Large intestine (tissue), 3 donors: ENCODE measurements around the gene GUCY1A1. TPM values are rescaled to one million over a fixed set of nuclear protein-coding genes. Genes with fewer than 3 reads are reported as not detected.
A peak's percentile ranks its signal among the peaks of the same experiment; 100 is the strongest.

Experiments
- DNase-seq, 2 donors: peaks; one replicate each; pipeline versions ENCODE4 v3.0.0 to v3.0.0-alpha.2; 2013
- H3K27ac ChIP-seq: one replicate; pipeline ENCODE4 v1.5.1; 2013; ENCODE audit warnings: low read length
- H3K27me3 ChIP-seq: 2 replicates; pipeline ENCODE4 v1.6.1; 2013; ENCODE audit warnings: low read length; ENCODE audit not compliant: control insufficient read depth, insufficient read depth
- H3K36me3 ChIP-seq: 2 replicates; pipeline ENCODE4 v1.6.1; 2013; ENCODE audit warnings: low read length; ENCODE audit not compliant: control insufficient read depth, insufficient read depth
- H3K4me1 ChIP-seq: one replicate; pipeline ENCODE4 v1.6.1; 2013; ENCODE audit warnings: low read length; ENCODE audit not compliant: control insufficient read depth, insufficient read depth
- H3K4me3 ChIP-seq: one replicate; pipeline ENCODE4 v1.5.1; 2013; ENCODE audit warnings: low read length
- H3K9me3 ChIP-seq: one replicate; pipeline ENCODE4 v1.6.1; 2013; ENCODE audit warnings: mild to moderate bottlenecking, low read depth, low read length, moderate library complexity; ENCODE audit not compliant: control insufficient read depth
- WGBS: methylation state at CpG from one replicate; pipeline ENCODE4 v1.1.5; 2013; ENCODE audit warnings: low lambda C conversion rate; ENCODE audit not compliant: insufficient coverage; 5-methylcytosine and 5-hydroxymethylcytosine counted together
- polyA plus RNA-seq: library from polyadenylated mRNA; unstranded; fragments of 120-200 nt; gene quantifications from one replicate; pipeline ENCODE4 v1.2.1, GENCODE V29; 2013

The GUCY1A1 gene
- polyA plus RNA-seq, 1 donor, result 25.3 TPM

DNA sequence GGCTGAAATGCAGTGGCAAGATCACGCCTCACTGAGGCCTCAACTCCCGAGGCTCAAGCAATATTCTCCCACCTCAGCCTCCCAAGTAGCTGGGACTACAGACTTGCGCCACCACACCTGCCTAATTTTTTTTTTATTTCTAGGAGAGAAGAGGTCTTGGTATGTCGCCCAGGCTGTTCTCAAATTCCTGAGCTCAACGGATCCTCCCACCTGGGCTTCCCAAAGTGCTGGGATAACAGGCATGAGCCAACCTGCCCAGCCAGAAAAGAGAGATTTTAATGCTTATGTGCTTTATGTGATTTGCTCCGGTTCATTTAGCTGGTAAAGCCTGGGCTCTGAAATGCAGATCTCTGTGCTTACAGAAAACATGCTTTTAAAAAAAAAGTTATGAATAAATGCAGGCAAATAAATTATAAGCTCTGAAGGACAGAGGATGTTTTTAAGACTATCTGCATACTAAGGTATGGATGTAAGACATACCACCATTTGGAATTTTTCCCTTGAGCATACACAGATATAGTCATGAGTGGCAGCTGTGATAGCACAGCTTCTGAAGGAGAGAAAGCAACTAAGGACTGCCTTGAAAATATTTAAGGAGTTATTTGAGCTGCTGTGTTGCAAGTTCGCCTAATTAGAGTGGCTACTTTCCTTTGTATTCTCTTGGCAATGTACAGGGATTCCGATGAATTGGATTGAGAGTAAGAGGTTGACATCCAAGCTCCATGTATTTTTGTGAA is 106.0 kb downstream of the GUCY1A1 start:
- H3K9me3 ChIP-seq, result no peaks in the 10 kb centered on the region
- DNase-seq, result no peak
- no peak overlapping the region for H3K4me3 ChIP-seq
- no peak overlapping the region for H3K27ac ChIP-seq
- no peaks in the 10 kb centered on the region for H3K36me3 ChIP-seq
- WGBS, result 67% methylated on average over 3 of the region's 8 CpGs
- no peaks in the 10 kb centered on the region for H3K4me1 ChIP-seq
- no peaks in the 10 kb centered on the region for H3K27me3 ChIP-seq

DNA sequence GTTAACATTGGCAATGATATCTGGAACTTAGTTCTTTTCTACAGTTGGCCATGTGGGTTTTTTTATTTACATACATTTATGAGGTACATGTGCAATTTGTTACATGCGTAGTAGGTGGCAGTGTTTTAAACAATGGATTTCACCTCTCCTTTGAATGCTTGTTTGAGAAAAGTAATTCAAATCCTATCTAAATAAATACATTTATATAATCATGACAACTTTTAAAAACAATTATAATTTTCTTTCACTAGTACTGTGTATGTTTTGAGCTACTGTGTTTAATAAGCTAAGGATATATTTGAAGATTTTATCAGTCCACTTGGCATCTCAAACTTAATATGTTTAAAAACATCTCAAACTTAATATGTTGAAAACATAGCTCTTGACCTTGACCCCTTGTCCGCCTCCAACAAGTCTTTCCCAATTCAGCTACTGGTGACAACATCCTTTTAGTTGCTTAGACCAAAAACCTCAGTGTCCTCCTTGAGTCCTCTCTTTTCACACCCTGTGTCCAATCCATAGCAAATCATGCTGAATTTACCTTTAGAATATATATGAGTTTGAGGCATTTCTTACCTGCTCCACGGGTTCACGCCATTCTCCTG is 106.7 kb downstream of the GUCY1A1 start:
- Histone ChIP-seq H3K27ac (no peak overlapping the region), H3K9me3 (no peaks in the 10 kb centered on the region), H3K4me3 (no peak overlapping the region), H3K36me3 (no peaks in the 10 kb centered on the region), H3K27me3 (no peaks in the 10 kb centered on the region), H3K4me1 (no peaks in the 10 kb centered on the region)
- DNase-seq, result no peak
- WGBS, result 71% methylated on average over 1 of the region's 4 CpGs

DNA sequence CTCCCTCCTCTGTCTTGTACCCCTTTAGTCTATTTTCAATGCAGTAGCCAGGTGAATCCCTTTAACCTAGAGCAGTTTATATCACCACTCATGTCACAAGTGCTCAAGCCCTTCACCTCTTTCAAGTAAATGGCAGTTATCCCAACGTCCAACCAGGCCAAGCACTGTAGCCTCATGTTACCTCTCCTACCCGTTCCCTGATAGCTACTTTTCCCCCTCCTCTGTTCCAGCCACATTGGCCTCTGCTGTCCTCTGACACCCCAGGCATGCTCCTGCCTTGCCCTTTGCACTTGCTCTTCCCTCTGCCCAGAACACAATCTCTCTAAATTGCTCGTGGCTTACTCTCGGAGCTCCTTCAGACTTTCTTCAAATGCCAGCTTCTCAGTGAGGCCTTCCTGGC is 107.4 kb downstream of the GUCY1A1 start:
- Histone ChIP-seq H3K9me3 (no peaks in the 10 kb centered on the region), H3K36me3 (no peaks in the 10 kb centered on the region), H3K4me1 (no peaks in the 10 kb centered on the region), H3K27me3 (no peaks in the 10 kb centered on the region), H3K4me3 (no peak overlapping the region), H3K27ac (no peak overlapping the region)
- 80% methylated on average over 1 of the region's 4 CpGs for WGBS
- DNase-seq, result no peak

DNA sequence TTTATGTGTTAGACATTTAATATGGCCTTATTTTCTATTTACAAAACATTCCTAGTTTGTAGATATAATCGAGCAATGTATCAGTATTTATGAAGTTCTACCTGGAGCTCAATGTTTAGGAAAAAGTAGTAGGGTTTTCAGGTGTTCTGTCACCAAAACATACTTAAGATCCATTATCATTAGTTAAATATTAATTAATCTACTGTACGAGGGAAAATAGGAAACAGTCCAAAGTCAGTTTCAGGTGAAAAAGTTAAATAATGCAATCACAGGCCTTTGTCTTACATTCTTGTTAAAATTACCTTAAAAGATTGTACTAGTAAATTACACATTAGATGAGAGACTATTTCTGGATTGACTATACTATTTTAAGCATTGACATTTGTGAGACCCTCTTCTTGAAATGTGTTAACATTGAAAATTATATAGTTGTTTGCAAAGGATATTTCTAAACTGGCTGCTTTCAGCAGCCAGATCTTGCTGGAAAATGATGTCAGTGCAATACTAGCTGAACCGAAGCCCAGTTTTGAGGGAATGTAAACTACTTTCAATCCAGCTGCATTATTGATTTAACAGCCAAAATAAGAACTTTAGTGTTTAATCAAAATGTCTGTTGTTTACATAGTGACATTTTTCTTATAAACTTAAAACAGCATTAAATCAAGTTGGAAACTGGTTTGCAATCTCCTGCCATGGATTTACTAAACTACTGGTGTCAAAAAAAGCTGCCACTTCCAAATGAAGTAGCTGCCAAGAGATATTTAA is 111.5 kb downstream of the GUCY1A1 start:
- Histone ChIP-seq H3K9me3 (no peaks in the 10 kb centered on the region), H3K27me3 (peaks cover 2% of the 10 kb centered on the region), H3K4me1 (no peaks in the 10 kb centered on the region), H3K36me3 (no peaks in the 10 kb centered on the region), H3K27ac (no peak overlapping the region), H3K4me3 (no peak overlapping the region)
- peak in 1 of 2 donors; percentile 48 for DNase-seq
- WGBS, result 35% methylated on average over 3 of the region's 3 CpGs

DNA sequence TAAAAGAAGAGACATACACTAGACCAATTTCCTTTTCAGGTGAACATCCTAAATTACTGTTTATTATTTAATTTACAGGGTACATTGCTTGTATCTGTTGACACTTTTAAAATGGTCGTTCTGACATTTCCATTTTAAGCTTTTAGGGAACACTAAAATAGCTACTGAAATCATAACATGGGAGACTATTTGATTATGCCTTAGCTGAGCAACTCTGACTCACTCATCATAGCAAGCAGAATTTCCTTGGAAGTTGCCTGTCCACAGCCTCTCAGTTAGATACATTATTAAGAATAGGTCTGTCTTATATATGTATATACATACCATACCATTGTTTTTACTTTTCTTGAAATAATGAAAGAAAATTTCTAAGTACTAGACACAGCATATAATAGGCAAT is 114.1 kb downstream of the GUCY1A1 start:
- Histone ChIP-seq H3K4me3 (no peak overlapping the region), H3K27me3 (peaks cover 2% of the 10 kb centered on the region), H3K4me1 (no peaks in the 10 kb centered on the region), H3K36me3 (no peaks in the 10 kb centered on the region), H3K9me3 (no peaks in the 10 kb centered on the region), H3K27ac (no peak overlapping the region)
- WGBS, result no CpG with 5 or more reads among the region's 1 CpG
- no peak for DNase-seq

DNA sequence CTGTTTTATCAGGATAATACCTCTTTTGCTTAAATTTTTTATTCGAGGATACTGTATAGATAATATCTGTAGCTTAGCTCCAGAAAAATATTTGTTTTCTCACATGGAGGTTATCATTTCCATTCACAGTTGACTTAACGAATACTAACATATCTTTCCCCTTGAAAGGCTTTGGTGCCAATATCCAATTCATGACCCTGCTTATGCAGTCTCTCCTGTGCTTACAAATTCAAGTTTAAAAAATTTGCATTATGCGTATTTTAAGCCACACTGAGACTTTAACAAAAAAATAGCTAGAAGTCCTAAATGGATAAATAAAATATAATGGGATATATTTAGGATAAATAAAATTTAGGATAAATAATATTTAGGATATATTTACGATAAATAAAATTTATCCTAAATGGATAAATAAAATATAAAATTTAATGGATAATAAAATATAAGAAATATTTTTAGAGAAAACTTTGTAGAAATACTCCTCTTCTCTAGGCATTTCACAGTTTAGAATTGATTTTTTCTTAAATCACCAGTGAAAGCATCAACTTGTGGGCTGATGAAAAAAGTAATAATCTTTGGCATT is 114.7 kb downstream of the GUCY1A1 start:
- Histone ChIP-seq H3K27ac (no peak overlapping the region), H3K36me3 (no peaks in the 10 kb centered on the region), H3K27me3 (peaks cover 2% of the 10 kb centered on the region), H3K4me3 (no peak overlapping the region), H3K4me1 (no peaks in the 10 kb centered on the region), H3K9me3 (no peaks in the 10 kb centered on the region)
- no peak for DNase-seq
- WGBS, result 94% methylated on average over 3 of the region's 4 CpGs

Other genes with a start within 250 kb of the GUCY1A1 start
- gene GUCY1B1, start 92.2 kb downstream of the GUCY1A1 start, polyA plus RNA-seq, result 13.5 TPM
- 4.0 TPM for gene ASIC5, start 199.4 kb downstream of the GUCY1A1 start, polyA plus RNA-seq
- 7.5 TPM for gene TDO2, start 236.8 kb downstream of the GUCY1A1 start, polyA plus RNA-seq